Ovary (tissue), 9 donors: ENCODE measurements around the gene TMED4. TPM values are rescaled to one million over a fixed set of nuclear protein-coding genes. Genes with fewer than 3 reads are reported as not detected.

ENCODE experiments used
- DNase-seq, 5 donors: peaks; one replicate each; pipeline ENCODE4 v3.0.0-alpha.2; 2019 to 2020
- H3K27ac ChIP-seq, 2 donors: fragments of 200-600 bp; one replicate each; pipeline versions ENCODE4 v1.5.1 to v1.8.0; 2019 to 2022
- H3K27me3 ChIP-seq: fragments of 200-600 bp; one replicate; pipeline ENCODE4 v1.8.0; 2022
- H3K36me3 ChIP-seq: fragments of 200-600 bp; sonication (generic); one replicate; pipeline ENCODE4 v1.5.1; 2019
- H3K4me1 ChIP-seq: one replicate; pipeline ENCODE4 v1.8.1; 2013; ENCODE audit warnings: mild to moderate bottlenecking, moderate library complexity; ENCODE audit not compliant: insufficient read depth
- H3K4me3 ChIP-seq: fragments of 200-600 bp; sonication (generic); one replicate; pipeline ENCODE4 v1.5.1; 2017
- H3K9me3 ChIP-seq, 2 donors: fragments of 200-600 bp in 1 of 2; sonication (generic) in 1 of 2; one replicate each; pipeline versions ENCODE4 v1.5.1 to v1.8.1; 2013 to 2019; ENCODE audit warnings: mild to moderate bottlenecking in 1 of 2, moderate library complexity in 1 of 2
- EP300 ChIP-seq: sonication (generic); formaldehyde crosslinking; IDR thresholded peaks from one replicate; pipeline ENCODE4 v1.6.1; 2017; ENCODE audit warnings: antibody characterized with exemption
- POLR2A ChIP-seq: fragments of 450-650 bp; IDR thresholded peaks from one replicate; pipeline ENCODE4 v1.6.1; 2017; ENCODE audit warnings: antibody characterized with exemption, mild to moderate bottlenecking, moderate library complexity
- WGBS, 3 donors: extraction: QIAGEN DNeasy Blood & Tissue Kit in 1 of 3; methylation state at CpG; one replicate each; pipeline versions ENCODE4 v1.1.5 to v1.1.7; 2013 to 2017; 5-methylcytosine and 5-hydroxymethylcytosine counted together
- intact Hi-C, 4 donors: fragments of 100-400 bp; cut with DNase I; formaldehyde crosslinking; loops; one replicate each; pipeline versions ENCODE4 v1.11.0 to v1.15.1; 2022 to 2023
- polyA plus RNA-seq, 2 donors: library from polyadenylated mRNA; stranded (reverse); fragments of 200-250 nt in 1 of 2; fragments of 350-450 nt in 1 of 2; fragmentation: Illumina TruSeq in 1 of 2; extraction: RNeasy Lipid Tissue Mini Kit (QIAGEN cat#74804) in 1 of 2; gene quantifications; one replicate each; pipeline ENCODE4 v1.2.3, GENCODE V29; 2013 to 2014
- total RNA-seq, 7 donors: library from RNA; depleted of rRNA in 2 of 7; stranded (reverse); fragments of >200 nt in 2 of 7; fragmentation: NEBNext Ultra II Directional in 3 of 7; extraction: Animal tissue kit (Norgen Biotek cat#: 25700) in 3 of 7; gene quantifications; one replicate each; pipeline versions ENCODE4 v1.1.0 to v1.2.4, GENCODE V29; 2016 to 2023
- TF ChIP-seq, protein P1 (sequence below), 3 donors: fragments of 450-650 bp in 2 of 3; fragments of 200-600 bp in 1 of 3; IDR thresholded peaks; one replicate each; pipeline versions ENCODE4 v1.5.1 to v1.8.0; 2016 to 2022; ENCODE audit warnings: antibody characterized with exemption in 3 of 3, mild to moderate bottlenecking in 1 of 3
- donor health status: DM: no; HTN: no; CAD: no; lungs with moderate emphysema.
- donor health status: DM: no; HTN: no; CAD: no.
- donor health status: Bipolar disorder and iron deficiency.
- donor health status: DM: yes; HTN: yes; CAD: no.
- donor health status: DM: no; HTN: no; CAD: no.
- donor health status: DM: yes; HTN: yes; CAD: no.

TMED4 gene
- total and polyA plus RNA-seq, 9 donors, result 74.9 to 155 (median 95.9) TPM

DNA sequence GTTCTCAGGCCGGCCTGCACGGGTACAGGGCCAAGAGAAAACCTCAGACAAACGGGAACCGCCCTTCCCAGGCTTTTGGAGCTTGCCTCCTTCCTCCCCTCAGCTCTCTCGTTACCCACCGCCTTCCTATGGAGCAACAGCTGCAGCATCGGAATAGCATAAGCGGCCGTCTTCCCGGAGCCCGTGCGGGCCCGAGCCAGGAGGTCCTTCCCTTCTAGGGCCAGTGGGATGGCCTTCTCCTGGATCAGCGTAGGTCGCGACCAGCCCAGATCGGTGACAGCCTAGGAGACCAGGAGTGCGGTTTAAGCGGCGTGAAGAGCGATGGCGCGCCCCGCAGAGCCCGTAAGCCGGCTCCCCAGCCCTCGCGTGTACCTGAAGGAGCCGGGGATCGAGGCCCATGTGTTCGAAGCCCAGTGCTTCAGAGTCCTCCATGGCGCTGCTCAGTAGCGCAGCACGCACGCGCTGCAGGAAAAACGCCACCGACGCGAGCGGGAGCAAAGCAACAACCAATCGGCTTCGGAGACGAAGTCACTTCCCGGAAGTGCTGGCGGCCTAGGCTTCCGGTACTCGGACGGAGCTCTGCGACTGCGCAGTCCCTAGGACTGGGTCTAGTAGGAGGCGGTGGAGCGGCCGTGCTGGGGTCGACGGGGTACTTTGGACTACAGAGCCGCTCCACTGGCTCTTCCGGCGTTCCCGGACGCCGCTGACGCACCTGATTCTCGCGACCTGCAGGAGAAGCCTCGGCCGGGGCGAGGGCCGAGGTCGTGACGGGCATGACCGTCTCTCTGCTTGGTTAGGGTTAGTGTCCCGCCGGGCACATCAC, 8.4 kb downstream of the TMED4 start, which contains the start of gene DDX56:
Gene DDX56 (minus strand): TSS at position 445 of the 823 bp plus-strand sequence. CDS start 13 bp downstream, at position 432.
- intact Hi-C loops, result no loop called here
- Histone ChIP-seq H3K36me3 (no peaks in the 10 kb centered on the region), H3K27me3 (no peaks in the 10 kb centered on the region), H3K9me3 (no peaks in the 10 kb centered on the region), H3K4me1 (peaks cover 6% of the 10 kb centered on the region), H3K4me3 (peak within 1 kb of the TSS; percentile 77), H3K27ac (peak within 1 kb of the TSS; percentile 44 to 74)
- DNase-seq, result peak; percentile 92 to 96 (median 94)
- TF ChIP-seq POLR2A (peak; percentile 85), EP300 (no peak)
- TF ChIP-seq, protein P1, sequence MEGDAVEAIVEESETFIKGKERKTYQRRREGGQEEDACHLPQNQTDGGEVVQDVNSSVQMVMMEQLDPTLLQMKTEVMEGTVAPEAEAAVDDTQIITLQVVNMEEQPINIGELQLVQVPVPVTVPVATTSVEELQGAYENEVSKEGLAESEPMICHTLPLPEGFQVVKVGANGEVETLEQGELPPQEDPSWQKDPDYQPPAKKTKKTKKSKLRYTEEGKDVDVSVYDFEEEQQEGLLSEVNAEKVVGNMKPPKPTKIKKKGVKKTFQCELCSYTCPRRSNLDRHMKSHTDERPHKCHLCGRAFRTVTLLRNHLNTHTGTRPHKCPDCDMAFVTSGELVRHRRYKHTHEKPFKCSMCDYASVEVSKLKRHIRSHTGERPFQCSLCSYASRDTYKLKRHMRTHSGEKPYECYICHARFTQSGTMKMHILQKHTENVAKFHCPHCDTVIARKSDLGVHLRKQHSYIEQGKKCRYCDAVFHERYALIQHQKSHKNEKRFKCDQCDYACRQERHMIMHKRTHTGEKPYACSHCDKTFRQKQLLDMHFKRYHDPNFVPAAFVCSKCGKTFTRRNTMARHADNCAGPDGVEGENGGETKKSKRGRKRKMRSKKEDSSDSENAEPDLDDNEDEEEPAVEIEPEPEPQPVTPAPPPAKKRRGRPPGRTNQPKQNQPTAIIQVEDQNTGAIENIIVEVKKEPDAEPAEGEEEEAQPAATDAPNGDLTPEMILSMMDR (IDR thresholded peaks at IDR 0.05), result no peak
- WGBS, 3 donors, result 0% methylated on average over 41 to 74 of the region's 74 CpGs

DNA sequence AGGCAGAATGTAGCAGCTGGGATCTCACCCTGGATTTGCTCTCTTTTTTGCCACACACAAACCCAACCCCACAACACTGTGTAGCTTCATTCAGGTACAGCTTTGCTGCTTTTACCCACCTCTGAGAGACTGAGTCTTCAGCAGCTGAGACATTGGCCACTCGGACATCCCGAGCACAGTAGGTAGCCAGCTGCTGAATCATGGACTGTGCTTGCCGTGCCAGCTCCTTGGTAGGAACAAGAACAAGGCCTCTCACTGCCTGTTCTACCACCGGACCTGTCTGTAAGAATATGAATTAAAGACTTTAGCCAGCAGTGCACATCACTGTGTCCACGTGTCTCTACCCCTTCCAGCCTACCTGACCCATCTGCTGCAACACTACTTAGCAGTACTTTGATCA, 9.3 kb downstream of the TMED4 start:
- Histone ChIP-seq H3K27ac (no peak overlapping the region), H3K36me3 (no peaks in the 10 kb centered on the region)
- intact Hi-C loops, result no loop called here

DNA sequence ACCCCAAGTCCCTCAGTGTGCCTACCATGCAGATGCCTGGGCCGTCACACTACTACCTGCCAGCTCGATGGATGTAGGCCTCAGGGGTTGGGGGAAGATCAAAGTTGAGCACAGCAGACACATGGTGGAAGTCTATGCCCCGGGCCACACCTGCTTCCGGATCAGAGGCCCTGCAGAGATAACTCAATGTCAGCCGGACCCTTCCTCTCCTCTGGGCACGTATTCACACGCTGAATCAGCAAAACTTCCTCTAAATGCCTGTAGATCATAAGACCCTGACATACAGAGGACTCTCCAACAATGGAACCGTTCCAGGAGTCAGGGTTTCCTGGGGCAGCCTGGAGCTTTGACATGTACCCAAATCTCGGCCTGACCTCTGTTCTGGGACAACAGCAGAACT, 12.1 kb downstream of the TMED4 start:
- DNase-seq, result no peak
- no peak for TF ChIP-seq EP300
- TF ChIP-seq, protein P1 (IDR thresholded peaks at IDR 0.05), result no peak
- no peak for TF ChIP-seq POLR2A
- peaks cover 6% of the 10 kb centered on the region for H3K4me1 ChIP-seq
- H3K27ac ChIP-seq, result no peak overlapping the region
- no peaks in the 10 kb centered on the region for H3K9me3 ChIP-seq
- no peak overlapping the region for H3K4me3 ChIP-seq
- intact Hi-C loops, result loop anchor here in 3 of 4 donors (5.0 to 10.0 kb wide), 2 partner anchors 325 to 328 kb away; no protein-coding TSS in a partner anchor
- 80 to 86% (median 80%) methylated on average over 8 to 9 of the region's 9 CpGs for WGBS, 3 donors
- H3K27me3 ChIP-seq, result no peaks in the 10 kb centered on the region
- no peaks in the 10 kb centered on the region for H3K36me3 ChIP-seq

More for the DNA sequence above, 9.3 kb downstream of the TMED4 start:
- TF ChIP-seq EP300, result no peak
- TF ChIP-seq, protein P1 (IDR thresholded peaks at IDR 0.05), result no peak
- no peak for TF ChIP-seq POLR2A
- DNase-seq, result no peak
- Histone ChIP-seq H3K27me3 (no peaks in the 10 kb centered on the region), H3K4me1 (peaks cover 6% of the 10 kb centered on the region), H3K4me3 (peak overlapping the region; percentile 77), H3K9me3 (no peaks in the 10 kb centered on the region)
- WGBS, 3 donors, result 51 to 66% (median 54%) methylated on average over 5 of the region's 5 CpGs

DNA sequence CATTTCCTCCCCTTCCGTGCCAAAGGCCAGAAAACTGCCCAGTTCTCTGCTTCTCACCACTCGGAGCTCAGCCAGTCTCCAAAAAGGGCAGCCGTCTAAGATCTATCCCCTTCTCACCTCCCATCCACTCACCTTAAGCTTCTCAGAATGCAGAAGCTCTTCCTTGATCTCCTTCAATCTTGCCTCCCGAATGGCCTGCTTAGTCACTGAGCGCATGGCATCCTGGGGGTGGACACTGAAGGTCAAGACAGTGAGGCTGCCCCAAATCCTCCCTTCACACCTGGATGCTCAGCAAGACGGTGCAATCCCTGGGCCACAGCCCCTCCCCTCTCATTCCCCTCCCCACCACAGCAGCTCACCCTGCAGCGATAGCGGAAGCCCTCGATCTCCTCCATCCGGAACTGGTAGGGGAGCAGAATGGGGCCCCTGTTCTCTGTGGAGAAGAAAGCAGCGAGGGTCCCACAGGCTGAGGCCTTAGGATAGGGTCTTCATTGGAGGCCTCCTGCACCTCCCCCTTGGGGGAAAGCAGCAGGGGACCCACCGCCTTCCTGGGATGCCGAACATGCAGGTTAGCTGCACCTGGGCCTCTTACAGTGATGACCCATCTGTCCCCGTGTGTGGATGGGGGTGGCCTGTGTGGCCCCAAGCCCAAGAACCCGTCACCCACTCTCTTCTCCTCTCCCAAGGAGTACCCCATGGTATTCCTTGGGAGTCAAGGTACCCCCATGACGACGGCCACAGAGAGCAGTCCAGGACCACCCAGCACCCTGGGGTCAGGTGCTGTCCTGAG, 13.1 kb downstream of the TMED4 start:
- Histone ChIP-seq H3K4me1 (peaks cover 6% of the 10 kb centered on the region), H3K9me3 (no peaks in the 10 kb centered on the region), H3K27me3 (no peaks in the 10 kb centered on the region), H3K27ac (no peak overlapping the region), H3K36me3 (no peaks in the 10 kb centered on the region), H3K4me3 (no peak overlapping the region)
- DNase-seq, result no peak
- WGBS, 3 donors, result 85 to 87% (median 85%) methylated on average over 17 of the region's 17 CpGs
- TF ChIP-seq, protein P1 (IDR thresholded peaks at IDR 0.05), result no peak
- no peak for TF ChIP-seq EP300
- no peak for TF ChIP-seq POLR2A
- intact Hi-C loops, result loop anchor here in 3 of 4 donors (5.0 to 10.0 kb wide), 2 partner anchors 324 to 327 kb away; no protein-coding TSS in a partner anchor
